ENCODE results near the gene RFFL. TPM values are rescaled to one million over a fixed set of nuclear protein-coding genes. Genes with fewer than 3 reads are reported as not detected.

RFFL gene
- total and polyA plus RNA-seq, 9 of the 15 experiments (the other 6 are each of a cell fraction or from before 2014, with no cell fraction given) = 3.4 to 18.1 (median 12.8) TPM

DNA sequence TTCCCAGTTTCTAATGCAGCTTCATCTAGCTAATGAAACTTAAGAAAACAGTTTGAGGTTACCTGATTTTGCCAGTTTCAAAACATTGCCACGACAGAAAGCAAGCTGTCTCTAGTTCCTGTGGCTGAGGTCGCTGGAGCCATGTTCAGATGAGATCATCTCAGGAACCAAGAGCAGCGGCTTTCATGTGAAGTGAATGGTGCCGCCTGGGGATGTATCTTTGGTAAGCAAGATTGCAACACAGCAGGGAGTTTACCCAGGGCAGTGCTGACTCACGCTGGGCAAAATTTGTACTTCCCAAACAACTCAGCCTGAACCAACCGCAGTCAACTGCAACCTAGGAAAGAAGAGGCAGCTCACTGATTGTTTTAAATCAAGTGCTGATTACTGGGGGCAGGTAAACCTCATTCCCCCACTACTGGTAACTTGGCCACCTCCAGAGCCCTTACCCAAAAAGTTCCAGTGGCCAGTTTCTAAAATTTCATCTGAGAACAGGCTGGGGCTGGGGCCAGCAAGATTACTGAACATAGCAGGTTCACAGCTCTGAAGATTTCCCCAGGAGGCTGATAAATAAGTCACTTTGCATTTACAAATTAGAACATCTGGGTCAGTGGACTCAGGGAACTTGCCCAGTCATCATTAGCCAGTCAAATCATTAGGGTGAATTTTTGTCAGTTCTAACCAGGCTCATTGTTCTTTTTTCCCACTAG, at the start of gene RFFL (continued):
- TF ChIP-seq ZNF512 (tag; IDR thresholded peaks at IDR 0.05) (no peak), ELK1 (CRISPR knock-in tag; IDR thresholded peaks at IDR 0.05) (no peak), TAF9B (IDR thresholded peaks at IDR 0.05; ENCODE audit: partially characterized antibody) (peak; percentile 31), ZNF384 (IDR thresholded peaks at IDR 0.05; ENCODE audit: low read depth, low read length) (peak; percentile 73), ZNF277 (CRISPR knock-in tag; IDR thresholded peaks at IDR 0.05; ENCODE audit: borderline replicate concordance) (no peak), ZNF699 (CRISPR knock-in tag; IDR thresholded peaks at IDR 0.05; ENCODE audit: insufficient replicate concordance) (no peak), POU5F1 (IDR thresholded peaks at IDR 0.05; ENCODE audit: borderline replicate concordance, low read depth, low read length, partially characterized antibody) (no peak), UBTF (IDR thresholded peaks at IDR 0.05; ENCODE audit: borderline replicate concordance in 1 of 2, low read depth in 2 of 2, low read length in 2 of 2) (0 out of 4 replicates have a peak, but pooled peaks of 1 of the 2 experiments have one; percentile 47), ATF7 (IDR thresholded peaks at IDR 0.05) (peak; percentile 94), CLOCK (CRISPR knock-in tag; IDR thresholded peaks at IDR 0.05; ENCODE audit: borderline replicate concordance) (no peak), TFAM (CRISPR knock-in tag; conservative IDR thresholded peaks at IDR 0.05) (no peak), JUN (IDR thresholded peaks at IDR 0.05; ENCODE audit: borderline replicate concordance, low read depth, low read length) (peak; percentile 93), JUN (CRISPR knock-in tag; IDR thresholded peaks at IDR 0.05; ENCODE audit: borderline replicate concordance) (no peak), KAT8 (IDR thresholded peaks at IDR 0.05; ENCODE audit: low read depth) (no peak), MEF2D (tag; conservative IDR thresholded peaks at IDR 0.05; ENCODE audit: low read depth) (0 out of 2 replicates have a peak, but pooled peaks have one; percentile 16)

All from K562 (cell line).